ENCODE data around the gene TMCC1.
"Not testable (repeated sequence)": the region's sequence is repeated elsewhere in the genome, so short reads cannot be mapped to it uniquely, and the experiment has no call there.

TMCC1 gene

DNA sequence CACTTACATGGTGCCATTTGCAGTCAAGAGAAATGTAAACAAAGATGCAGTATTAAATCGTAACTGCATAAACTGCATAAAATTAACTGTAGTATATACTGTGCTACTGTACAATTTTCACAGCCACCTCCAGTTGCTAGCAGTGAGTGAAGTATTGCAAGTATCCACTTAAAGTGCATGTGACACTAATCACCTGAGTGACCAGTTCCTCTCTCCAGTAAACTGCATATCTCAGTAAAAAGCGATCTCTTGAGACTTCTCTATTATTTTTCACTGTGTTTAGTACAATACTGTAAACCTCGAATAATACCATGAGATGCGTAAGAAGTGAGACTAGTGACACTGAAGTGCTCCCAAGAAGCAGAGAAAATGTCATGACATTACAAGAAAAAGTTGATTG, 175.3 kb downstream of the TMCC1 start:
- no peak for DNase-seq

DNA sequence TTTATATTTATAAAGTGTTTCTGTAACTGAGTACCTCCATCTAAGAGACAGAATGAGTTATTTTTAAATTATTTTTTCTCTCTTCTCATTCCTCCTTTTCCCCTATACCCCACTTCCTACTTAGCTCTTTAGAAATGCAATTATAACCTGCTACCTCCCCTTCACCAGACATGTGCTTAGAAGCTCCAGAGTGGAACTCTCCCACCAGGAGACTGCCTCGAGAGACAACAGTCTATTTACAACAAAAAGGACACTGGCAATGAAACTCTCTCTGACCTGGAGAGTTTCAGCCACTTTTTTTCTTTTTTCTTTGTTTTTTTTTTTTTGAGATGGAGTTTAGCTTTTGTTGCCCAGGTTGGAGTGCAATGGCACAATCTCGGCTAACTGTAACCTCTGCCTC, 177.7 kb downstream of the TMCC1 start:
- DNase-seq = no peak

DNA sequence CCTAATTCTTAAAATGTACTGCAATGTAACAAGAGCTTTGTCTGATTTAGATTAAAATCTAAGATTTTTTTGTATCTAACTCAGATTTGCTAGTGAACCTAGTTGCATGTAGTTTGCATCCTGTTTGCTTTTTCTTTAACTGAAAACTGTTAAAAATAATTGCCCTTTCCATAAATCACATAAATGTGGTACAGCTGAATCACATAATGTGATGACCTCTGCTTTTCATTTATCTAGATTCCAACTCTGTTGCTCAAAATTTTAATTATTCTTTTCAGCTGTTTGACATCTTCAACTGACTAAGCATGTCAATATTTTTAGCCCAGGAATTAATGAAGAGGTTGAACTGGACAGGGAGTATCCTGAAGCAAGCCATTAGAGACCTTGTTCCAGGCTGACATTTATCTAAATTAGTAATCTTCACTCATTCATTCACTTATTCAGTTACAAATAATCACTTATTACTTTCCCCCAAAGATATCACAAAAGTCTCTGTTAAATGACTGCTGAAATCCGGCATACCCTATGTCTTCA, 185.1 kb downstream of the TMCC1 start:
- peak; percentile 2 for DNase-seq

DNA sequence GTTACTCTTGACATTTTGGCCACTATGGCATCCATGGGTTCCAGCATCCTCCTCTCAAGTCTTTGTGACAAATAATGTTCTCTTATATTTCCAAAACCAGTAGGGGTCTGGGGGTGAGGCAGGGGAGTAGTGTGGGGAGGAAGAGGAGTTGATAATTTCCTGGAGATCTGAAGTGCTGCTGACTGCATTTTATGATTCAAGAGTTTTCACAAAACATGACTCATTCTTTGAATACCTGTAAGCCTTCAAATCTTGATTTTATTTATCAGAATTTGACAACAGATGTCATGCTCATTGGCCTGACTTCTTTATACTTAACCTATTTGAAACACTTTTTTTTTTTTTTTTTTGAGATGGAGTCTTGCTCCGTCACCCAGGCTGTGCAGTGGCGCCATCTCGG, 188.2 kb downstream of the TMCC1 start:
- no peak for DNase-seq

DNA sequence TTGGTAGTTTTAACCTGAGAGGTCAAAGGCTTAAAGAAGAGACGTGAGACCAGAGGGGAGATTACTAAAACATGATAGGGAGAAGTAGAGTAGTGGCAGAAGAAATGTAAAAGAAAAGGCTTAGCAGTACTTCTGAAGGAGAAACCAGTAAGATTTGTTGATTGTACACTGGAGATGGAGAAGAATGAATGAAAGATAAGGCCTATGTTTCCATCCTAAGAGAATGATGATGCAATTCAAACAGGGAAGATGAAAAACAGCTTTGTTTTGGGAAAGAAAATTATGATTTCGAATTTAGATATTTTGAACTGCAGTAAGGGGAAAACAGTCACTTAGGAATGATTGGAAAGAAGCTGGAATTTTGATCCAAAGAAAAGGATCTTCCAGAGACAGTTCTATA, 189.6 kb downstream of the TMCC1 start:
- DNase-seq = peak; percentile 11

DNA sequence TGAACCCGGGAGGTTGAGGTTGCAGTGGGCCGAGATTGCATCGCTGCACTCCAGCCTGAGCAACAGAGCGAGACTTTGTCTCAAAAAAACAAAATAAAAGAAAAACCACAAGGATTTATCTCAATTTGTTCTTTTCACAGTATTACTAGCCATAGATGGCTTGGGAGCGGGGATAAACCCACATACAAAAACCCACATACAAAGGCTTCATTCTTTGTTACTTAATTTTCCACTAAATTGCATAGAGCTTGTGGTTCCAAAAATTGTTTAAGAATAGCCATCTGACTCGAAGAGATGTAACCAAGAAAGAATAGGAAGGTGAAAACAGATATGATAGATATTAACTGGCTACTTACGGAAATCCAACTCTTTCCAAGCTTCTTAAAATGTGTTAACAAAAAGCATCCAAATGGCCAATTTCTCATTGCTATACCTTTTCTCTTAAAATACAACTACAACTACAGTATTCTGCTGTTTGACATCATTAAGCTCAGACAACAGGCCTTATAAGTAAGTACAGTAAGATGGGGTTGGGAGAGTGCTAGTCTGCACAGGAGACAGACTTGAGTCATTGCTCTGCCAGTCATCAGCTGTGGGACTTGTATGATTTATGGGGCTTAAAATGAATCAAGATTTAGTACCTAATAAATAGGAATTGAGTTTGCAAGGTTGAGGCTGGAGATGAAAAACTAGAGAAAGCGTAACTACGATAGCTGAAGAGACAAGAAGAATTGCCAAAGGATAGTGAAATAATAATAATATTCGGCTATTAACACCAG, 190.4 kb downstream of the TMCC1 start:
- DNase-seq = peak; percentile 80

DNA sequence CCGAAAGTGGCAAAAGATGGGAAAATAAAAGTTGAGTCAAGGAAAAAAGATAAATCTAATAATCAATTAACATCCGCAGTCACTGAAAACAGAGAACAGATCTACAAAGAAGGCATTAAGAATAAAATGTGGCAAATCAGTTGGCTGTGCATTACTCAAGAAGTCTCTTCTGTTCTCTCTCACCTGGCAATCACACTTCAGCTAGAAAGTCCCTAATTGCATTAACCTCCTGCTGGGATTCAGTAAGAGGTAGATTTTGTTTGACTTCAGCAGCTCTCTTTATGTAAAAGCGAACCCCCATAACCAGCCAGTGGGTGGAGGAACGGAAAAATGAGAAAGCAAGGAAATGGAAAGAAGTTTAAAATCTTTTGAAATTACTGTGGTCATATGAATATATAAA, 192.3 kb downstream of the TMCC1 start:
- no peak for DNase-seq

DNA sequence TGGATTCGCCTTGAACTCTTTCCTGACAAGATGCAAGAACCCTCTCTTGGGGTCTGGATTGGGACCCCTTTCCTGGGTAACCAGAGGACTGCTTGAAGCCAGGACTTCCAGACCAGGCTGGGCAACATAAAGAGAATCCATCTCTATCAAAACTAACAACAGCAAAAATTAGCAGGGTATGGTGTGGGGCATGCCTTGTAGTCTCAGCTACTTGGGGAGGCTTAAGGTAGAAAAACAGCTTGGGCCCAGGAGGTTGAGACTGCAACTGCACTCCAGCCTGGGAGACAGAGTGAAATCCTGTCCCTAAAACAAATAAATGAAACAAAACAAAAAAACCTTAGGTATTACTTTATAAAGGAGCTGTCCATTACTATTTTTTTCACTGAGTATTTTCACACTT, 193.9 kb downstream of the TMCC1 start:
- no peak for DNase-seq

DNA sequence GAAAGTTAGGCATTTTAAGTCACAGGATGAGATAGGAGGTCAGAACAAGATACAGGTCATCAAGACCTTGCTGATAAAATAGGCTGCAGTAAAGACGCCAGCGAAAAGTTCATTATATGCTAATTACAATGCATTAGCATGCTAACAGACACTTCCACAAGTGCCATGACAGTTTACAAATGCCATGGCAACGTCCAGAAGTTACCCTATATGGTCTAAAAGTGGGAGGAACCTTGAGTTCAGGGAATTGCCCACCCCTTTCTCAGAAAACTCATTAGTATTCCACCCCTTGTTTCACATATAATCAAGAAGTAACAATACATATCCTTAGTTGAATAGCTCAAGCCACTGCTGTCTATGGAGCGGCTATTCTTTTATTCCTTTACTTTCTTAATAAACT, 194.3 kb downstream of the TMCC1 start:
- DNase-seq = no peak

DNA sequence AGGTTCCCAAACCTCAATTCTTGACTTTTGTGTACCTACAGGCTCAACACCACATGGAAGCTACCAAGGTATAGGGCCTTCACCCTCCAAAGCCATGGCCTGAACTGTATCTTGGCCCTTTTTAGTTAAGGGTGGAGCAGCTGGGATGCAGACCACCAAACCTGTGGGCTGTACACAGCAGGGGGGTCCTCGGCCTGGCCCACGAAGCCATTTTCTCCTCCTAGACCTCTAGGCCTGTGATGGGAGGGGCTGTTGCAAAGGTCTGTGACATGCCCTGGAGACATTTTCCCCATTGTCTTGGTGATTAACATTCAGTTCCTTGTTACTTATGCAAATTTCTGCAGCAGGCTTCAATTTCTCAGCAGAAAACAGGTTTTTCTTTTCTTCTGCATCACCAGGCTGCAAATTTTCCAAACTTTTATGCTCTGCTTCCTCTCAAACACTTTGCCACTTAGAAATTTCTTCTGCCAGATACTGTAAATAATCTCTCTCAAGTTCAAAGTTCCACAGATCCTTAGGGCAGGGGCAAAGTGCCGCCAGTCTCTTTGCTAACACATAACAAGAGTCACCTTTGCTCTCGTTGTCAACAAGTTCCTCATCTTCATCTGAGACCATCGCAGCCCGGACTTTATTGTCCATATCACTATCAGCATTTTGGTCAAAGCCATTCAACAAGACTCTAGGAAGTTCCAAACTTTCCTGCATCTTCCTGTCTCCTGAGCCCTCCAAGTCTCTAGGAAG, 196.1 kb downstream of the TMCC1 start:
- no peak for DNase-seq

DNA sequence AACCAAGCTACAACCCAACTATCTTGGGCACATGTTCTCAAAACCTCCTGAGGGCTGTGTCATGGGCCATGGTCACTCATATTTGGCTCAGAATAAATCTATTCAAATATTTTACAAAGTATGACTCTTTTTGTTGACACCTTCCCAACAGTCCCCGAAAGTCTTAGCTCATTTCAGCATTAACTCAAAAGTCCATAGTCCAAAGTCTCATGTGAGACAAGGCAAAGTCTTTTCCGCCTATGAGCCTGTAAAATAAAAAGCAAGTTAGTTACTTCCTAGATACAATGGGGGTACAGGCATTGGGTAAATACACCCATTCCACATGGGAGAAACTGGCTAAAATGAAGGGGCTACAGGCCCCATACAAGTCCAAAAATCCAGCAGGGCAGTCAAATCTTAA, 197.1 kb downstream of the TMCC1 start:
- not testable (repeated sequence) for DNase-seq

DNA sequence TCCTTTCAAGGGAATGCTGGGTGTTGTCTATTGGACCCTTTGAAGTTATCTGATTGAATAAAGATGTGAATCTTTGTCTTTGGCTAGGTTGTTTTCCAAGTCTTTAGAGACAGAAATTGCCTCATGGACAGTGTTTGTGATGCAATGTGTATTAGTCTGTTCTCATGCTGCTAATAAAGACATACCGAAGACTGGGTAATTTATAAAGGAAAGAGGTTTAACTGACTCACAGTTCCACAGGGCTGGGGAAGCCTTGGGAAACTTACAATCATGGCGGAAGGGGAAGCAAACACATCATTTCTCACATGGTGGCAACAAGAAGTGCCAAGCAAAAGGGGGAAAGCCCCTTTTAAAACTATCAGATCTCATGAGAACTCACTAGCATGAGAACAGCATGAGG, 198.3 kb downstream of the TMCC1 start:
- DNase-seq = peak; percentile 25

DNA sequence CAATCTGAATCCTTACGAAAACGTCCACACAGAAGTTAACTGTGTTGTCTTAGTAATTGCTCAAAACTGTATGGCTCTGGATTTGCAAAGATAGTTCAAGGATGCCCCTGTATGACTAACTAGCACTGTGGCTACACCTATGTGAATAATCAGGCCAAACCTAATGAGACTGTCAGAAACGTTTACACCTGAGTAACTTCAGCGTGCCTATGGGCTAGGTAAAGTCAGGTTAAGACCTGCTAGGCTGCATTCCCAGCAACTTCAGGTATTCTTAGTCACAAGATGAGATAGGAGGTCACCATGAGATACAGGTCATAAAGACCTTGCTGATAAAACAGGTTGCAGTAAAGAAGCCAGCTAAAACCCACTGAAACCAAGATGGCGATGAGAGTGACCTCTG, 199.3 kb downstream of the TMCC1 start:
- no peak for DNase-seq

DNA sequence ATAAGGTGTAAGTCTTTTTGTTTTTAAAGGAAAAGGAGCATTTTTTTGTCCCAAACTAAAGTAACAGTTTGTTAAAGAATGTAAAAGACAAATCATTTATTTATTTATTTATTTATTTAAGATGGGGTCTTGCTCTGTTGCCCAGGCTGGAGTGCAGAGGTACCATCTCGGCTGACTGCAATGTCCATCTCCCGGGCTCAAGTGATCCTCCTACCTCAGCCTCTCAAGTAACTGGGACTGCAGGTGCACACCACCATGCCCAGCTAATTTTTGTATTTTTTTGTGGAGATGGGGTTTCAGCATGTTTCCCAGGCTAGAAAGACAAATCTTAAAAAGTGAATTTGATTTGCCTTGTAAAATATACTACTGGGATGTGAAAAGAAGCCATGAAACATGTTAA, 200.8 kb downstream of the TMCC1 start:
- no peak for DNase-seq

DNA sequence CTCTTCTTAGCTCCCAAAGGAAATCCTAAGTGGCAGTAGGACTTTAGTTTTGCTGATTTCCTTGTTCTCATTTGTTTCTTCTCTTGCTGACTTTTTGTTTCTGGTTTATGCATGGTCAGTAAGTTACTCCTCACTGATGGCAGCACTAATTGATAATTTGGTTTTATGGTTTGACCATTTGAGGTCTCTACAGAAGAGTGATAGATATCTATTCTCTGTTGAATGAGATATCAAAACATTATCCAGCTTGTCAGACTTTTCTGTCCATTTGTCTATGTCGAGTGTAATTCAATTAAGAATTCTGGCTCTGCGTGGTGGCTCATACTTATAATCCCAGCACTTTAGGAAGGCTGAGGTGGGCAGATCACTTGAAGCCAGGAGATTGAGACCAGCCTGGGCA, 202.5 kb downstream of the TMCC1 start:
- no peak for DNase-seq

DNA sequence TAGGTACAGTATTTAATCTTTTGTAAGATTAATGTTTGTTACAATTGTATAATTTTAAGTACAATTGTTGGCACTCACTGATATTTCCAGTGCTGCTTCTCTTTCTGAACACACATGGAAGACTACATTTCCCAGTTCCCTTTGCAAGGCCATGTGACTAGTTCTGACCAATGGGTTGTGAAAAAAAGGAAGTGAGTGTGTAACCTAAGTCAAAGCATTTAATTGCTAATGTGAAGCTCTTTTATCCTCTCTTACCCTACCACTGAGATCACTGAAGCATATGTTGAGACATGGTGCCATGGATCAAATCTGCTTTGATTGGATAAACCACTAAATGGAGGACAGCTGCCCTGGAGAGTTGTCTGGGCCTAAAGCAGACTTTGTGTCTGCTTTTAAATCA, 203.1 kb downstream of the TMCC1 start:
- peak; percentile 57 for DNase-seq

DNA sequence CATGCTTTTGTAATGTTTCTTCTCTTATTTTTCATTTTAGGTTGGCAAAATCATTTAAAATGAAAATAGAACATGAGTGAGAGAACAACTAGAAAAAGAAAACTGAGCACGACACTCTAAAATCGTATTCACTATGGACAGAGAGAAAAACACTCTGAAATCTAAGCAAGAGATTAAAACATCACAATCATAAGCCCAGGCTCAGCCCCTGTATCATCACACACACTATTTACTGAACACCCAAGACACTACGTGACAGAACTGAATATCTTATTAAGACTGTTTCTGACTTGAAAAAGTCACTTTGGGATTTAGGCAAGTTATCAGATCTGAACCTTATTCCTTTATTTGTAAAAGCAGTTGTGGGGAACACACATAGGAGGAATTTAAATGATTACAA, 204.5 kb downstream of the TMCC1 start:
- DNase-seq = no peak

DNA sequence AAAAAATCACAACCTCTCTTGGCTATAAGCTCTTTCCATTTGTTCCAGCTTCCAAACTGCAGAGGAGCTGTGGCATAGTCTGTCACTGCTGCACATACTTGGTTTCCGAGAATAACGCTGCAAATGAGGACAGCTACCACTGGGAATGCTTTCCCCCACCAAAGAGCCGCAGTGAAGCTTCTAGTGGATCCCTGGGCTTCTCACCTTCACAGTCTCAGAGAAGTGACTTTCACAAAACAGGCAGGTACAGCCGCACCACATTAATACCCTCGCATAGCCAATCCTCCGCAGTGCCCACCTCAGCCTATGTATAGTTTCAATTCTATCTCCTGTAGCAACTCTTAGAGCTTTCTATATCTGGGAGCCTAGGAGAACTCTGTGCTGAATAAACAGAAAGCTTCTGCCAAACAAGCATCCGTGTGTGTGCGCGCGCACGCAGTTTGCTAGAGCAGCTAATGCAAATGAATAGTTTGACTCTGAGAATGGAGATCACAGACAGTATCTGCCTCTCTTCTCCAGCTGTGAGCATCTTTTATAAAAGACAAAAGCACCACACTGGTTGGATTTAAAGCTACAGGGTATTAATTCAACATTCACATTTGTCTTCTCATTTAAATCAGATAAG, 205.1 kb downstream of the TMCC1 start:
- DNase-seq = peak; percentile 42

DNA sequence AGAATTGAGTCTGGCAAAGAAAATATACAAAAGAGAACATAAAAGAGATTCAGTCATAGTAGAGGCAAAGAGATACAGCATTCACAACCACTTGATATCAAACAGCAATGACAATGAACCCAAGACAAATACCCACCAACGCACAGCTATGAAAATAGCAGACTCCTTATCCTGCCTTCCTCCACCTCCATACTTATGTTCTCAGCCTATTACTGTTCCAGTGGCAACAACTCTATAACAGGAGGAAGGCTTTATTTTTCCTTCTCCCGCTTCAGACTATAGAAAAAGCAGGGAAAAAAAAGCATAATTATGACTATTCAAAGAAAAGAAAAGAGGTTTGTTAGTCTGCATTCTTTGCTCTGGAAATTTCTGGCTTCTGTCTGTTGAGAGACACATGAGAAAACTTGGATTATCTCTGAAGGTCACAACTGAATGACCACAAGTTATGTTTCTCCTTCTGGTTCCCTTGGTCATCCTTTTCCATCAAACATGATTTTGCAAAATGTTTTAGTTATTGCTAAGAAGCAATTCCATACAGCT, 205.9 kb downstream of the TMCC1 start:
- DNase-seq = no peak

DNA sequence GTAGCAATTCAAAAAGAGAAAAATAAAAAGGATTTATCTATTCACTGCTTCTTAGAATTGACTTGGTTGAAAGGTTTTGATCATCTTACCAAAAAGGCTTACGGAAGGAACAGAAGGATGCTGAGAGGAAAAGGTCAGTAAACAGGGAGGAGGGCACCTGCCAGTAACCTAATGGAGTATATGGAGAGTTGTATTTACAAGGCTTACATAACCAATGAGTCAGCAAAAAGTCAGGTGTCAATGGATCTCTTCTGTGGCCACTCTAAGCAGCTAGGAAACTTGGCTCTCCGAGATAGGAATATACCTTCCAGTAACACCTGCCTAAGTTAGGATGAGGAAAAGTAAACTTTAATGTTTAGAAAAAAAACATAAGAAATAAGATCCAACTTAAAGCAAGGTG, 206.6 kb downstream of the TMCC1 start:
- DNase-seq = no peak

DNA sequence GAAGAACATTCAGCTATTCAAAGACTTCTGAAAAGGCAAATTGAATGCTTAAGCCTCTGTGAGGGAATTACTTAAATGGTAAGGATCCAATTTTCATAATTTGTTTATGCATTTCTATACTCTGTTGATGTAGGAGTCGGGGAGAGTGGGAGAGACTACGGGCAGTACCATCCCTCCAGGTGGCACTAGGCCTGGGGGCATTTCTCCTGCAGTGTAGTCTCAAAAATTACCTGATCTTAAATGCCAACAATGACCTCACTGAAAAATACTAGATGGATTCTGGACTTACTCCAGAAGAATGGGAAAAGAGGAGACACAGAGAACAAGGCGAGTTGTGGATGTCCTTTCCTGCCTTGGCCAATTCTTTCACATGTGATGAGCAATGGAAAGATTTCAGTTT, 209.2 kb downstream of the TMCC1 start:
- DNase-seq = no peak

DNA sequence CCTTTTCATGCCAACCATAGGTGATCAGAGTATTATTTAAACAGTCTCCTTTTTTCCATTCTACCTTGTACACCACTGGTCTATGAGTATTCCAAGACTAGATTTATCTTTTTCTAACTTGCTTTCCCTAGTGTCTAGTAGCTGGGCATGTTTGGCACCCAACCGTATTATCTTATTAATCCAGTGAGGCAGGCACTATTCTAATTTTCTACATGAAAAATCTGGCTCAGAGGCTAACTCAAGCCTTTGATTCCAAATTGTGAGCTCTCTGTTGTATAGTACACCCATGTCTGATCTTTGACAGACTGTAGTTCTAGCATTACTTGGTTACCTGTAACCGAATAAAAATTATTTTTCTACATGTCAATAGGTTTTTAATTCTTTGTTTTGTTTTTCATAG, 210.3 kb downstream of the TMCC1 start:
- DNase-seq = no peak

DNA sequence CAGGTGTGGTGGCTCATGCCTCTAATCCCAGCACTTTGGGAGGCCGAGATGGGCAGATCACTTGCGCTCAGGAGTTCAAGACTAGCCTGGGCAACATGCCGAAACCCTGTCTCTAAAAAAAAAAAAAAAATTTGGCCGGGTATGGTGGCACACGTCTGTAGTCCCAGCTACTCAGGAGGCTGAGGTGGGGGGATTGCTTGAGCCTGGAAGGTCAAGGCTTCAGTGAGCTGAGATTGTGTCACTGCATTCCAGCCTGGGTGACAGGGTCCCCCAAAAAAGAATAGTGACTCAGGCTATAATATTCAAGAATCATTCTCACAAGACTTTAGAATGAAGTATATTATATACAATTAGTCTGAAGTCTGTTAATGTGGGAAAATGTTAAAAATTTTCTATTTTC, 216.5 kb downstream of the TMCC1 start:
- DNase-seq = no peak

DNA sequence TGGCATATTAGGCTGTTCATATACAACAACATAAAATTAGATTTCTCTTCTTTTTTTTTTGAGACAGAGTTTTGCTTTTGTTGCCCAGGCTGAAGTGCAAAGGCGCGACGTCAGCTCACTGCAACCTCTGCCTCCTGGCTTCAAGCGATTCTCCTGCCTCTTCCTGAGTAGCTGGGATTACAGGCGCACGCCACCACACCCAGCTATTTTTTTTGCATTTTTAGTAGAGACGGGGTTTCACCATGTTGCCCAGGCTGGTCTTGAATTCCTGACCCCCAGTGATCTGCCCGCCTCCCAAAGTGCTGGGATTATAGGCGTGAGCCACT, 218.8 kb downstream of the TMCC1 start:
- DNase-seq = not testable (repeated sequence)
